Measurements from ENCODE around the gene NHERF2. TPM values are rescaled to one million over a fixed set of nuclear protein-coding genes. Genes with fewer than 3 reads are reported as not detected.

Gene NHERF2
- total and polyA plus RNA-seq, 9 of the 15 experiments (the other 6 are each of a cell fraction or from before 2014, with no cell fraction given): 0.15 to 42.0 (median 12.5) TPM

DNA sequence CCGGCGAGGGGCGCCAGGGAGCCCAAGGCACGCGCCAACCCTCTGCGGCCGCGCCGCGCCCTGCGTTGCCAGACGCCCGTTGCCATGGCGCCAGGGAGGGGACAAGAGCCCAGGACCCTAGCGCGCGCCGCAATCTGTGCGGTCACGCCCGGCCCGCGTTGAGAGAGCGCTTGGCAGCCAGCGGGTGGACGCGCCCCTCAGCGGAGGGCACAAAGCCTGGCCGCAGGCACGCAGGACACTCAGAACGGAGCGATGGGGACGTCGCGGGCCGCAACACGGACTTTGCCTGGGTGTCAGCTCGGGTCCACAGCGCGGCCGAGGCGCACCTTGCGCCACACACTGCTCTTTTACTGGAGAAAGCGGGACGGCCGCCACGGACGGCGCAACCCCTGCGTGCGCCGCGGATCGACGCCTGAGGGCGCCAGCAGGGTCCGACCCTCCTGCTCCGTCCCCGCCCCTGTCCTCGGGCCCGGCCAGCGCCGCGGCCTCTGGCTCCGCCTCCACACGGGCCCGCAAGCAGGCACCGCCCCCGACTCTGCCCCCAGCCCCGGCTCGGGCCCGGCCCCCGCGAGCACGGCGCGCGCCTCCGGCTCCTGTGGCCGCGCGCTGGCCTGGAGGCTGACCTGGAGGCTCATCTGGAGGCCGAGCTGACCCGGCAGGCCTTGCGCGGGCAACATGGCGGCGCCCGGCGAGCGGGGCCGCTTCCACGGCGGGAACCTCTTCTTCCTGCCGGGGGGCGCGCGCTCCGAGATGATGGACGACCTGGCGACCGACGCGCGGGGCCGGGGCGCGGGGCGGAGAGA, 43.0 kb upstream of the NHERF2 start, which contains the start of gene GFER (continued):
- TF ChIP-seq TAF9B (IDR thresholded peaks at IDR 0.05; ENCODE audit: partially characterized antibody) (no peak), ZNF764 (CRISPR knock-in tag; IDR thresholded peaks at IDR 0.05; ENCODE audit: low read depth) (no peak), SRSF9 (IDR thresholded peaks at IDR 0.05; ENCODE audit: borderline replicate concordance, low read depth, low read length) (no peak), TAF7 (tag; IDR thresholded peaks at IDR 0.05) (no peak), DPF2 (IDR thresholded peaks at IDR 0.05) (no peak), ZNF77 (CRISPR knock-in tag; IDR thresholded peaks at IDR 0.05) (no peak), ARID2 (IDR thresholded peaks at IDR 0.05) (no peak), POLR2A (conservative IDR thresholded peaks at IDR 0.05) (peak; percentile 74), BDP1 (IDR thresholded peaks at IDR 0.05; ENCODE audit: insufficient read depth, insufficient read length) (no peak), ZC3H4 (CRISPR knock-in tag; IDR thresholded peaks at IDR 0.05; ENCODE audit: borderline replicate concordance) (no peak), KLF10 (CRISPR knock-in tag; IDR thresholded peaks at IDR 0.05) (no peak), CREBBP (IDR thresholded peaks at IDR 0.05; ENCODE audit: low read depth, low read length) (no peak), PCBP2 (IDR thresholded peaks at IDR 0.05; ENCODE audit: low read depth, low read length, poor library complexity, severe bottlenecking) (no peak), NCOR1 (IDR thresholded peaks at IDR 0.05) (no peak; the same call in 1 of the 2 replicates), TFAM (CRISPR knock-in tag; conservative IDR thresholded peaks at IDR 0.05) (no peak), ZNF324 (CRISPR knock-in tag; IDR thresholded peaks at IDR 0.05) (no peak), CBFA2T3 (IDR thresholded peaks at IDR 0.05) (no peak), U2AF2 (optimal IDR thresholded peaks at IDR 0.05; ENCODE audit: low read depth, low read length) (no peak)
- TF ChIP-seq, protein P1, sequence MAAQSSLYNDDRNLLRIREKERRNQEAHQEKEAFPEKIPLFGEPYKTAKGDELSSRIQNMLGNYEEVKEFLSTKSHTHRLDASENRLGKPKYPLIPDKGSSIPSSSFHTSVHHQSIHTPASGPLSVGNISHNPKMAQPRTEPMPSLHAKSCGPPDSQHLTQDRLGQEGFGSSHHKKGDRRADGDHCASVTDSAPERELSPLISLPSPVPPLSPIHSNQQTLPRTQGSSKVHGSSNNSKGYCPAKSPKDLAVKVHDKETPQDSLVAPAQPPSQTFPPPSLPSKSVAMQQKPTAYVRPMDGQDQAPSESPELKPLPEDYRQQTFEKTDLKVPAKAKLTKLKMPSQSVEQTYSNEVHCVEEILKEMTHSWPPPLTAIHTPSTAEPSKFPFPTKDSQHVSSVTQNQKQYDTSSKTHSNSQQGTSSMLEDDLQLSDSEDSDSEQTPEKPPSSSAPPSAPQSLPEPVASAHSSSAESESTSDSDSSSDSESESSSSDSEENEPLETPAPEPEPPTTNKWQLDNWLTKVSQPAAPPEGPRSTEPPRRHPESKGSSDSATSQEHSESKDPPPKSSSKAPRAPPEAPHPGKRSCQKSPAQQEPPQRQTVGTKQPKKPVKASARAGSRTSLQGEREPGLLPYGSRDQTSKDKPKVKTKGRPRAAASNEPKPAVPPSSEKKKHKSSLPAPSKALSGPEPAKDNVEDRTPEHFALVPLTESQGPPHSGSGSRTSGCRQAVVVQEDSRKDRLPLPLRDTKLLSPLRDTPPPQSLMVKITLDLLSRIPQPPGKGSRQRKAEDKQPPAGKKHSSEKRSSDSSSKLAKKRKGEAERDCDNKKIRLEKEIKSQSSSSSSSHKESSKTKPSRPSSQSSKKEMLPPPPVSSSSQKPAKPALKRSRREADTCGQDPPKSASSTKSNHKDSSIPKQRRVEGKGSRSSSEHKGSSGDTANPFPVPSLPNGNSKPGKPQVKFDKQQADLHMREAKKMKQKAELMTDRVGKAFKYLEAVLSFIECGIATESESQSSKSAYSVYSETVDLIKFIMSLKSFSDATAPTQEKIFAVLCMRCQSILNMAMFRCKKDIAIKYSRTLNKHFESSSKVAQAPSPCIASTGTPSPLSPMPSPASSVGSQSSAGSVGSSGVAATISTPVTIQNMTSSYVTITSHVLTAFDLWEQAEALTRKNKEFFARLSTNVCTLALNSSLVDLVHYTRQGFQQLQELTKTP (IDR thresholded peaks at IDR 0.05; ENCODE audit: low read depth in 1 of 2, partially characterized antibody in 2 of 2): no peak
- TF ChIP-seq, protein P2, sequence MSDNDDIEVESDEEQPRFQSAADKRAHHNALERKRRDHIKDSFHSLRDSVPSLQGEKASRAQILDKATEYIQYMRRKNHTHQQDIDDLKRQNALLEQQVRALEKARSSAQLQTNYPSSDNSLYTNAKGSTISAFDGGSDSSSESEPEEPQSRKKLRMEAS (CRISPR knock-in tag; IDR thresholded peaks at IDR 0.05): peak; percentile 65
- TF ChIP-seq, protein P3, sequence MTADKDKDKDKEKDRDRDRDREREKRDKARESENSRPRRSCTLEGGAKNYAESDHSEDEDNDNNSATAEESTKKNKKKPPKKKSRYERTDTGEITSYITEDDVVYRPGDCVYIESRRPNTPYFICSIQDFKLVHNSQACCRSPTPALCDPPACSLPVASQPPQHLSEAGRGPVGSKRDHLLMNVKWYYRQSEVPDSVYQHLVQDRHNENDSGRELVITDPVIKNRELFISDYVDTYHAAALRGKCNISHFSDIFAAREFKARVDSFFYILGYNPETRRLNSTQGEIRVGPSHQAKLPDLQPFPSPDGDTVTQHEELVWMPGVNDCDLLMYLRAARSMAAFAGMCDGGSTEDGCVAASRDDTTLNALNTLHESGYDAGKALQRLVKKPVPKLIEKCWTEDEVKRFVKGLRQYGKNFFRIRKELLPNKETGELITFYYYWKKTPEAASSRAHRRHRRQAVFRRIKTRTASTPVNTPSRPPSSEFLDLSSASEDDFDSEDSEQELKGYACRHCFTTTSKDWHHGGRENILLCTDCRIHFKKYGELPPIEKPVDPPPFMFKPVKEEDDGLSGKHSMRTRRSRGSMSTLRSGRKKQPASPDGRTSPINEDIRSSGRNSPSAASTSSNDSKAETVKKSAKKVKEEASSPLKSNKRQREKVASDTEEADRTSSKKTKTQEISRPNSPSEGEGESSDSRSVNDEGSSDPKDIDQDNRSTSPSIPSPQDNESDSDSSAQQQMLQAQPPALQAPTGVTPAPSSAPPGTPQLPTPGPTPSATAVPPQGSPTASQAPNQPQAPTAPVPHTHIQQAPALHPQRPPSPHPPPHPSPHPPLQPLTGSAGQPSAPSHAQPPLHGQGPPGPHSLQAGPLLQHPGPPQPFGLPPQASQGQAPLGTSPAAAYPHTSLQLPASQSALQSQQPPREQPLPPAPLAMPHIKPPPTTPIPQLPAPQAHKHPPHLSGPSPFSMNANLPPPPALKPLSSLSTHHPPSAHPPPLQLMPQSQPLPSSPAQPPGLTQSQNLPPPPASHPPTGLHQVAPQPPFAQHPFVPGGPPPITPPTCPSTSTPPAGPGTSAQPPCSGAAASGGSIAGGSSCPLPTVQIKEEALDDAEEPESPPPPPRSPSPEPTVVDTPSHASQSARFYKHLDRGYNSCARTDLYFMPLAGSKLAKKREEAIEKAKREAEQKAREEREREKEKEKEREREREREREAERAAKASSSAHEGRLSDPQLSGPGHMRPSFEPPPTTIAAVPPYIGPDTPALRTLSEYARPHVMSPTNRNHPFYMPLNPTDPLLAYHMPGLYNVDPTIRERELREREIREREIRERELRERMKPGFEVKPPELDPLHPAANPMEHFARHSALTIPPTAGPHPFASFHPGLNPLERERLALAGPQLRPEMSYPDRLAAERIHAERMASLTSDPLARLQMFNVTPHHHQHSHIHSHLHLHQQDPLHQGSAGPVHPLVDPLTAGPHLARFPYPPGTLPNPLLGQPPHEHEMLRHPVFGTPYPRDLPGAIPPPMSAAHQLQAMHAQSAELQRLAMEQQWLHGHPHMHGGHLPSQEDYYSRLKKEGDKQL (CRISPR knock-in tag; IDR thresholded peaks at IDR 0.05; ENCODE audit: borderline replicate concordance): no peak

All from K562 (cell line).